ENCODE data around the gene EPSTI1.

- TF ChIP-seq EHMT2 (IDR thresholded peaks at IDR 0.05; ENCODE audit: low read depth) (no peak), RAD21 (conservative IDR thresholded peaks at IDR 0.05 in 1 of 2, IDR thresholded peaks at IDR 0.05 in 1 of 2) (no peak)
Measured at GRCh38 chr13:42999491-42999890, 7.5 kb upstream of the EPSTI1 start.

Data from A549 (cell line).